Activated CD8-positive, alpha-beta memory T cell treated with anti-CD3 and anti-CD28 coated beads, Interleukin-2, amount 50 U/mL, for 24 hours (primary cell): Measurements from ENCODE around the gene SCYL1.
A peak's percentile ranks its signal among the peaks of the same experiment; 100 is the strongest.
"Not testable (repeated sequence)": the region's sequence is repeated elsewhere in the genome, so short reads cannot be mapped to it uniquely, and the experiment has no call there.

ENCODE experiments used
- DNase-seq: peaks from one replicate; pipeline ENCODE4 v3.0.0-alpha.2; 2020; ENCODE audit errors: extremely low read depth

SCYL1 gene

GRCh38 chr11:65554842-65555430 lies 30.1 kb downstream of the SCYL1 start:
- no peak for DNase-seq

GRCh38 chr11:65555693-65556231 lies 30.9 kb downstream of the SCYL1 start:
- DNase-seq, result no peak

GRCh38 chr11:65556470-65557279 lies 31.8 kb downstream of the SCYL1 start:
- no peak for DNase-seq

- no peak for DNase-seq
These were observed 32.6 kb downstream of the SCYL1 start for GRCh38 chr11:65557280-65558001.

GRCh38 chr11:65558002-65558929 lies 33.4 kb downstream of the SCYL1 start, which contains the start of gene LTBP3:
Gene LTBP3 (minus strand): TSS chr11:65558359. CDS start chr11:65557959, 400 bp downstream.
- no peak for DNase-seq

GRCh38 chr11:65558930-65559509 lies 34.1 kb downstream of the SCYL1 start:
- DNase-seq, result no peak

- DNase-seq, result no peak
These were observed 34.7 kb downstream of the SCYL1 start for GRCh38 chr11:65559535-65559934.

GRCh38 chr11:65559951-65560537 lies 35.2 kb downstream of the SCYL1 start:
- no peak for DNase-seq

GRCh38 chr11:65560555-65561418 lies 35.9 kb downstream of the SCYL1 start:
- no peak for DNase-seq

- no peak for DNase-seq
These were observed 37.1 kb downstream of the SCYL1 start for GRCh38 chr11:65562020-65562419.

GRCh38 chr11:65562788-65563187 lies 37.9 kb downstream of the SCYL1 start:
- DNase-seq, result no peak

GRCh38 chr11:65563601-65564000 lies 38.7 kb downstream of the SCYL1 start:
- DNase-seq, result no peak

GRCh38 chr11:65564879-65565559 lies 40.1 kb downstream of the SCYL1 start:
- not testable (repeated sequence) for DNase-seq

GRCh38 chr11:65565624-65566453 lies 41.0 kb downstream of the SCYL1 start:
- no peak for DNase-seq

GRCh38 chr11:65569164-65569972 lies 44.5 kb downstream of the SCYL1 start:
- peak; percentile 42 for DNase-seq

GRCh38 chr11:65569973-65570918 lies 45.4 kb downstream of the SCYL1 start, which contains the start of gene ZNRD2:
Gene ZNRD2 (plus strand): TSS chr11:65570477. CDS start chr11:65570492, 15 bp downstream.
- DNase-seq, result peak; percentile 96
